Panc1 (cell line): ENCODE data around the gene DPY19L1. TPM values are rescaled to one million over a fixed set of nuclear protein-coding genes. Genes with fewer than 3 reads are reported as not detected.
"Not testable (repeated sequence)": the region's sequence is repeated elsewhere in the genome, so short reads cannot be mapped to it uniquely, and the experiment has no call there.

Source experiments
- ATAC-seq: fragments of 200-7000 bp; cut with Tn5 transposase; 2 replicates; pipeline ENCODE4 v1.9.1; 2020; ENCODE audit warnings: mild to moderate bottlenecking, moderate library complexity
- BruUV-seq: library from RNA; stranded (reverse); fragments of 400-500 nt; replicated peaks from 2 replicates; lab custom pipeline; 2021; lab: Mats Ljungman, UMichigan
- CTCF ChIA-PET: fragments of 300-600 bp; sonication (Branson Sonifier 250); formaldehyde crosslinking; loops from one replicate; lab custom pipeline; 2022; ENCODE audit warnings: antibody characterized with exemption; lab: Charles Lee
- POLR2A ChIA-PET: fragments of 300-600 bp; sonication (Branson Sonifier 250); formaldehyde crosslinking; loops from one replicate; lab custom pipeline; 2022; ENCODE audit warnings: antibody characterized with exemption; lab: Charles Lee
- DNase-seq: peaks from one replicate; pipeline ENCODE4 v3.0.0-alpha.2; 2010; ENCODE audit warnings: low read depth, low spot score
- H3K27ac ChIP-seq: 2 replicates; pipeline ENCODE4 v1.5.1; 2011; ENCODE audit warnings: mild to moderate bottlenecking, low read length, inconsistent platforms
- H3K27me3 ChIP-seq: fragments of 200-500 bp; sonication (Bioruptor generic); 2 replicates; pipeline ENCODE4 v1.6.0; 2014; ENCODE audit warnings: low read length, inconsistent platforms; ENCODE audit not compliant: control insufficient read depth, insufficient read depth
- H3K36me3 ChIP-seq: fragments of 200-500 bp; sonication (Bioruptor generic); 2 replicates; pipeline ENCODE4 v1.5.1; 2014; ENCODE audit warnings: inconsistent platforms, mild to moderate bottlenecking, low read length, moderate library complexity; ENCODE audit not compliant: control insufficient read depth, insufficient read depth
- H3K4me1 ChIP-seq: 2 replicates; pipeline ENCODE4 v1.5.1; 2011; ENCODE audit warnings: inconsistent platforms, mild to moderate bottlenecking, low read length, moderate library complexity; ENCODE audit not compliant: control insufficient read depth, insufficient read depth
- H3K4me3 ChIP-seq, 2 experiments: 2 replicates each; pipeline ENCODE4 v1.5.1; 2011 to 2012; ENCODE audit warnings: low read depth in 2 of 2, low read length in 2 of 2, mild to moderate bottlenecking in 2 of 2, inconsistent platforms in 1 of 2, moderate library complexity in 1 of 2
- H3K9me3 ChIP-seq: fragments of 200-500 bp; sonication (Bioruptor generic); 2 replicates; pipeline ENCODE4 v1.5.1; 2014; ENCODE audit warnings: low read depth, mild to moderate bottlenecking, inconsistent platforms, low read length, moderate library complexity; ENCODE audit not compliant: control insufficient read depth, insufficient read depth
- CTCF ChIP-seq: fragments of 450-650 bp; IDR thresholded peaks from 2 replicates; pipeline ENCODE4 v1.5.1; 2017; ENCODE audit warnings: mild to moderate bottlenecking
- POLR2AphosphoS5 ChIP-seq: IDR thresholded peaks from 2 replicates; pipeline ENCODE4 v1.6.1; 2012; ENCODE audit warnings: mild to moderate bottlenecking, low read depth, low read length, moderate library complexity
- SIN3A ChIP-seq: IDR thresholded peaks from 2 replicates; pipeline ENCODE4 v1.6.1; 2012; ENCODE audit warnings: low read depth, mild to moderate bottlenecking, low read length, moderate library complexity, borderline replicate concordance; ENCODE audit not compliant: insufficient read depth
- TCF7L2 ChIP-seq: IDR thresholded peaks from 2 replicates; pipeline ENCODE4 v1.6.1; 2011; ENCODE audit warnings: mild to moderate bottlenecking, low read depth, low read length, inconsistent platforms
- in situ Hi-C: cut with HindIII; loops from 2 replicates; pipeline ENCODE4 v1.10.0; 2016; ENCODE audit warnings: low sequenced_read_pairs, low pct_unique_long_range_greater_than_20kb
- intact Hi-C: fragments of 100-400 bp; cut with micrococcal nuclease; formaldehyde crosslinking; loops from one replicate; pipeline ENCODE4 v1.10.0; 2022; ENCODE audit not compliant: unreplicated experiment
- total RNA-seq: library from RNA; stranded (reverse); gene quantifications from one replicate; pipeline ENCODE4 v1.2.1, GENCODE V29; 2021; ENCODE audit not compliant: unreplicated experiment
- TF ChIP-seq, protein P1 (sequence below), 2 experiments: IDR thresholded peaks; 2 replicates each; pipeline ENCODE4 v1.6.1; 2011 to 2012; ENCODE audit warnings: low read depth in 2 of 2, control low read depth in 1 of 2, low read length in 1 of 2, mild to moderate bottlenecking in 1 of 2, moderate library complexity in 1 of 2; ENCODE audit not compliant: insufficient read depth in 1 of 2

Gene DPY19L1
- total RNA-seq, 1 experiment from 2014 or later = 103 TPM

DNA sequence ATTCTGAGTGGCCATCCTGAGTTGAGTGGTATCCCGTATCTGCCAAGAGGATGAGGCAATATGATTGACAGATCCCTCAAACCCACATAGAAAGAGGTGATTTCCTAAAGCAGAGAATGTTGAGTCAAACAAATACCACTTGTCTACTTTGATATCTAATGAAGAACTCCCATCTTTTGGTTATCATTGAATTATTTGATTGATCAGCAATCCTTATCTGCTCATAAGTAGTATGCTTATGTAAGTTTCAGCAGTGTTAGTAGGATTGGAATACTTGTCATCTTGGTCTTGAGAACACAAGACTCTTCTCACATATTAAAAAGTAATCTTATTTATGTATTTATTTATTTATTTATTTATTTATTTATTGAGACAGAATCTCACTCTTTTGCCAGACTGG, 147.3 kb downstream of the DPY19L1 start:
- CTCF ChIA-PET = no interaction called here
- Histone ChIP-seq H3K36me3 (no peaks in the 10 kb centered on the region), H3K4me1 (no peaks in the 10 kb centered on the region), H3K9me3 (no peaks in the 10 kb centered on the region), H3K4me3 (no peak overlapping the region), H3K27me3 (no peaks in the 10 kb centered on the region), H3K27ac (no peak overlapping the region)
- ATAC-seq (no peak), DNase-seq (no peak)
- no TSS peak for BruUV-seq
- in situ Hi-C loops (no loop called here), intact Hi-C loops (no loop called here)
- no peak for TF ChIP-seq POLR2AphosphoS5
- TF ChIP-seq, protein P1, sequence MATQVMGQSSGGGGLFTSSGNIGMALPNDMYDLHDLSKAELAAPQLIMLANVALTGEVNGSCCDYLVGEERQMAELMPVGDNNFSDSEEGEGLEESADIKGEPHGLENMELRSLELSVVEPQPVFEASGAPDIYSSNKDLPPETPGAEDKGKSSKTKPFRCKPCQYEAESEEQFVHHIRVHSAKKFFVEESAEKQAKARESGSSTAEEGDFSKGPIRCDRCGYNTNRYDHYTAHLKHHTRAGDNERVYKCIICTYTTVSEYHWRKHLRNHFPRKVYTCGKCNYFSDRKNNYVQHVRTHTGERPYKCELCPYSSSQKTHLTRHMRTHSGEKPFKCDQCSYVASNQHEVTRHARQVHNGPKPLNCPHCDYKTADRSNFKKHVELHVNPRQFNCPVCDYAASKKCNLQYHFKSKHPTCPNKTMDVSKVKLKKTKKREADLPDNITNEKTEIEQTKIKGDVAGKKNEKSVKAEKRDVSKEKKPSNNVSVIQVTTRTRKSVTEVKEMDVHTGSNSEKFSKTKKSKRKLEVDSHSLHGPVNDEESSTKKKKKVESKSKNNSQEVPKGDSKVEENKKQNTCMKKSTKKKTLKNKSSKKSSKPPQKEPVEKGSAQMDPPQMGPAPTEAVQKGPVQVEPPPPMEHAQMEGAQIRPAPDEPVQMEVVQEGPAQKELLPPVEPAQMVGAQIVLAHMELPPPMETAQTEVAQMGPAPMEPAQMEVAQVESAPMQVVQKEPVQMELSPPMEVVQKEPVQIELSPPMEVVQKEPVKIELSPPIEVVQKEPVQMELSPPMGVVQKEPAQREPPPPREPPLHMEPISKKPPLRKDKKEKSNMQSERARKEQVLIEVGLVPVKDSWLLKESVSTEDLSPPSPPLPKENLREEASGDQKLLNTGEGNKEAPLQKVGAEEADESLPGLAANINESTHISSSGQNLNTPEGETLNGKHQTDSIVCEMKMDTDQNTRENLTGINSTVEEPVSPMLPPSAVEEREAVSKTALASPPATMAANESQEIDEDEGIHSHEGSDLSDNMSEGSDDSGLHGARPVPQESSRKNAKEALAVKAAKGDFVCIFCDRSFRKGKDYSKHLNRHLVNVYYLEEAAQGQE (IDR thresholded peaks at IDR 0.05; ENCODE audit: insufficient read depth in 1 of 2, low read depth in 2 of 2, low read length in 1 of 2) = no peak
- no peak for TF ChIP-seq SIN3A
- no peak for TF ChIP-seq CTCF
- no peak for TF ChIP-seq TCF7L2
- POLR2A ChIA-PET = no interaction called here

DNA sequence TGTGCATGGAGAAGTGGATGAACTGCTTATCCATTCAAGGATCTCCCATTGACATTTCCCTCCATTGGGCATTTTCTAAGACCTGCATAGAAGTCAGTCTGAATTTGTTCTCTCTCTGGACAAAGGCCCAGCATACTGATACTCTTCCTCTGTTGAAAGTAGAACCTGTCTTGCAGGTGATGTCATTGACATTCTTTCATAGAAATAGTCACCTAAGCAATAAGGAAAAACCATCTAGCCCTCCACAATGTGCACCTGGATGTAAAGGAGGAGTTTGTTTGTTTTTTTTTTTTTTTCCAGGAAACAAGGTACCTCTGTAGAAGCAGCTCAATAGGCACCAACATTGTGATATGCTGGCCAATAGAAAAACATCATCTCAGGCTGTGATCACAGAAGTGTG, 150.4 kb downstream of the DPY19L1 start:
- no peak overlapping the region for H3K4me3 ChIP-seq
- H3K27me3 ChIP-seq = no peaks in the 10 kb centered on the region
- ChIA-PET CTCF (interaction anchor here (1.2 kb wide), 1 partner anchor 40 kb away, joined by 4 read pairs; no protein-coding TSS in a partner anchor), POLR2A (no interaction called here)
- in situ Hi-C loops (no loop called here), intact Hi-C loops (no loop called here)
- no peaks in the 10 kb centered on the region for H3K36me3 ChIP-seq
- ATAC-seq (no peak), DNase-seq (no peak)
- TF ChIP-seq SIN3A (no peak), CTCF (no peak), TCF7L2 (no peak), POLR2AphosphoS5 (no peak)
- TF ChIP-seq, protein P1 (IDR thresholded peaks at IDR 0.05; ENCODE audit: insufficient read depth in 1 of 2, low read depth in 2 of 2, low read length in 1 of 2) = no peak
- H3K9me3 ChIP-seq = peaks cover 8% of the 10 kb centered on the region; the same call in 1 of the 2 replicates
- no TSS peak for BruUV-seq
- H3K27ac ChIP-seq = no peak overlapping the region
- H3K4me1 ChIP-seq = no peaks in the 10 kb centered on the region

GRCh38 chr7:34883855-34884254, 153.4 kb downstream of the DPY19L1 start:
- CTCF ChIA-PET, ATAC-seq, in situ Hi-C loops: not testable (repeated sequence)

More at GRCh38 chr7:34883855-34884254, 153.4 kb downstream of the DPY19L1 start:
- H3K4me1 ChIP-seq, H3K27ac ChIP-seq, BruUV-seq, DNase-seq, POLR2A ChIA-PET, intact Hi-C loops, H3K36me3 ChIP-seq, H3K4me3 ChIP-seq, H3K9me3 ChIP-seq, H3K27me3 ChIP-seq: not testable (repeated sequence)
